HL-60 (cell line): ENCODE measurements around the gene CCDC187.

Source experiments
- DNase-seq, 2 experiments: peaks; one replicate each; pipeline ENCODE4 v3.0.0-alpha.2; 2010 to 2020; ENCODE audit warnings: low read depth in 1 of 2, low spot score in 1 of 2
- H3K27ac ChIP-seq: fragments of 250-450 bp; sonication (Bioruptor Pico); replicated peaks from 2 replicates; pipeline ENCODE4 v1.5.1; 2020; ENCODE audit warnings: mild to moderate bottlenecking, moderate library complexity
- H3K27me3 ChIP-seq: fragments of 250-450 bp; sonication (Bioruptor Pico); 2 replicates; pipeline ENCODE4 v1.5.1; 2021; ENCODE audit warnings: mild to moderate bottlenecking, moderate library complexity; ENCODE audit not compliant: insufficient read depth, poor library complexity, severe bottlenecking
- H3K4me3 ChIP-seq: replicated peaks from 2 replicates; pipeline ENCODE4 v1.5.1; 2011; ENCODE audit warnings: mild to moderate bottlenecking, control low read depth, low read length; ENCODE audit not compliant: insufficient read depth
- GABPA ChIP-seq: IDR thresholded peaks from 2 replicates; pipeline ENCODE4 v1.6.1; 2012; ENCODE audit warnings: low read depth
- POLR2AphosphoS5 ChIP-seq: IDR thresholded peaks from 2 replicates; pipeline ENCODE4 v1.6.1; 2012; ENCODE audit warnings: low read depth
- SPI1 ChIP-seq: IDR thresholded peaks from 2 replicates; pipeline ENCODE4 v1.6.1; 2012; ENCODE audit warnings: low read depth, mild to moderate bottlenecking, borderline replicate concordance
- TF ChIP-seq, protein P1 (sequence below): IDR thresholded peaks from one replicate; pipeline ENCODE4 v1.5.1; 2011; ENCODE audit warnings: low read length, control low read depth, inconsistent platforms; ENCODE audit not compliant: insufficient read depth
- TF ChIP-seq, protein P2 (sequence below): IDR thresholded peaks from 2 replicates; pipeline ENCODE4 v1.6.1; 2012; ENCODE audit warnings: low read depth; ENCODE audit not compliant: insufficient replicate concordance

CCDC187 gene

DNA sequence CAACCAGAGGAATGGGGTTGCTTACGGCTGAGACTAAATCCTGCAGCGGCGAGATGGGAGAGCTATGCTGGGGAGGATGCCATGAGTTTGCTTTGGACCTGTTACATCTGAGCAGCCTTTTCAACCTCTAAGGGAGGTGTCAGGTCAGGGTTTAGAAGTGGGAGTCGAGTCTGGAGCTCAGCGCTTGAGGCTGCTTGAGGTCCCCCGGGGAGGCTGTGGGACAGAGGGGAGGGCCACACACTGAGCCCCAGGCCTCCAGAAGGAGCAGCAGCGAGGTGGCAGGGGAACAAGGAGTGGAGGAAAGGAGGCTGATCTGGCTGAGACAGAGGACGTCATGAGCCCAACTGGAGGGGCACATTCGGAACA lies 56.4 kb downstream of the CCDC187 start:
- no peak overlapping the region for H3K4me3 ChIP-seq
- TF ChIP-seq, protein P1, sequence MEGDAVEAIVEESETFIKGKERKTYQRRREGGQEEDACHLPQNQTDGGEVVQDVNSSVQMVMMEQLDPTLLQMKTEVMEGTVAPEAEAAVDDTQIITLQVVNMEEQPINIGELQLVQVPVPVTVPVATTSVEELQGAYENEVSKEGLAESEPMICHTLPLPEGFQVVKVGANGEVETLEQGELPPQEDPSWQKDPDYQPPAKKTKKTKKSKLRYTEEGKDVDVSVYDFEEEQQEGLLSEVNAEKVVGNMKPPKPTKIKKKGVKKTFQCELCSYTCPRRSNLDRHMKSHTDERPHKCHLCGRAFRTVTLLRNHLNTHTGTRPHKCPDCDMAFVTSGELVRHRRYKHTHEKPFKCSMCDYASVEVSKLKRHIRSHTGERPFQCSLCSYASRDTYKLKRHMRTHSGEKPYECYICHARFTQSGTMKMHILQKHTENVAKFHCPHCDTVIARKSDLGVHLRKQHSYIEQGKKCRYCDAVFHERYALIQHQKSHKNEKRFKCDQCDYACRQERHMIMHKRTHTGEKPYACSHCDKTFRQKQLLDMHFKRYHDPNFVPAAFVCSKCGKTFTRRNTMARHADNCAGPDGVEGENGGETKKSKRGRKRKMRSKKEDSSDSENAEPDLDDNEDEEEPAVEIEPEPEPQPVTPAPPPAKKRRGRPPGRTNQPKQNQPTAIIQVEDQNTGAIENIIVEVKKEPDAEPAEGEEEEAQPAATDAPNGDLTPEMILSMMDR, result no peak
- TF ChIP-seq SPI1 (no peak), GABPA (no peak), POLR2AphosphoS5 (no peak)
- TF ChIP-seq, protein P2, sequence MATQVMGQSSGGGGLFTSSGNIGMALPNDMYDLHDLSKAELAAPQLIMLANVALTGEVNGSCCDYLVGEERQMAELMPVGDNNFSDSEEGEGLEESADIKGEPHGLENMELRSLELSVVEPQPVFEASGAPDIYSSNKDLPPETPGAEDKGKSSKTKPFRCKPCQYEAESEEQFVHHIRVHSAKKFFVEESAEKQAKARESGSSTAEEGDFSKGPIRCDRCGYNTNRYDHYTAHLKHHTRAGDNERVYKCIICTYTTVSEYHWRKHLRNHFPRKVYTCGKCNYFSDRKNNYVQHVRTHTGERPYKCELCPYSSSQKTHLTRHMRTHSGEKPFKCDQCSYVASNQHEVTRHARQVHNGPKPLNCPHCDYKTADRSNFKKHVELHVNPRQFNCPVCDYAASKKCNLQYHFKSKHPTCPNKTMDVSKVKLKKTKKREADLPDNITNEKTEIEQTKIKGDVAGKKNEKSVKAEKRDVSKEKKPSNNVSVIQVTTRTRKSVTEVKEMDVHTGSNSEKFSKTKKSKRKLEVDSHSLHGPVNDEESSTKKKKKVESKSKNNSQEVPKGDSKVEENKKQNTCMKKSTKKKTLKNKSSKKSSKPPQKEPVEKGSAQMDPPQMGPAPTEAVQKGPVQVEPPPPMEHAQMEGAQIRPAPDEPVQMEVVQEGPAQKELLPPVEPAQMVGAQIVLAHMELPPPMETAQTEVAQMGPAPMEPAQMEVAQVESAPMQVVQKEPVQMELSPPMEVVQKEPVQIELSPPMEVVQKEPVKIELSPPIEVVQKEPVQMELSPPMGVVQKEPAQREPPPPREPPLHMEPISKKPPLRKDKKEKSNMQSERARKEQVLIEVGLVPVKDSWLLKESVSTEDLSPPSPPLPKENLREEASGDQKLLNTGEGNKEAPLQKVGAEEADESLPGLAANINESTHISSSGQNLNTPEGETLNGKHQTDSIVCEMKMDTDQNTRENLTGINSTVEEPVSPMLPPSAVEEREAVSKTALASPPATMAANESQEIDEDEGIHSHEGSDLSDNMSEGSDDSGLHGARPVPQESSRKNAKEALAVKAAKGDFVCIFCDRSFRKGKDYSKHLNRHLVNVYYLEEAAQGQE, result no peak
- no peaks in the 10 kb centered on the region for H3K27me3 ChIP-seq

DNA sequence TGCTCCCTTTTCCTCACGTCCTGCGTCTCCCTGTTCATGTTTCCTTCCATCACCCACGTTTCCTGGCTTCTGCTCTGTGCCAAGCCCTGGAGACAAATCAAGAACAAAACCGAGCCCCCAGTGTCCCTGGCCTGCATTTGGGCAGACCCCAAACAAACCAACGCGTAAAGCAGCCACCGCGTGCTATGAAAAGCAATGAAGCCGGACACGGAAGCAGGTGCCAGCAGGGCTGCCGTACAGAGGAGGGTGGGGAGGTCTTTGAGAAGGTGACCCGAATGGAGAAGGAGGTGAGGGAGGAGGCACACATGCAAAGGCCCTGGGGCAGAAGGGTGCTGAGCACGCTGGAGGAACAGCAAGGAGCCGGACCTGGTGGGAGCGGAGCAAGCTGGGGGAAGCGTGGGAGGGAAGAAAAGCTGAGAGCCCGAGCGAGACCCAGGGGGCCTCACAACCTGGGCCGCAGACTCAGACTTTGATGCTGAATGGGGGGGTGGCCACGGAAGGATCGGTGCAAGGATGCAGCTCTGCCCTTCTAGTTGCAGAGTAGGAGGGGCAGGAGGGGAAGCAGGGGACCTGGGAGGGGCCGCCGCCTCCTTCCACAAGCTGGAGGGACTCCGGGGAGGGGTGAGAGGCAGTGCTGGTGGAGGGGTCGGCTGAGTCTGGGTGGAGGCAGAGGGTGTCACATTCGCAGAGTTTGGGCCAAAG lies 56.9 kb downstream of the CCDC187 start:
- TF ChIP-seq SPI1 (no peak), POLR2AphosphoS5 (no peak), GABPA (no peak)
- TF ChIP-seq, protein P2, result no peak
- H3K27me3 ChIP-seq, result no peaks in the 10 kb centered on the region
- H3K27ac ChIP-seq, result no peak overlapping the region
- H3K4me3 ChIP-seq, result no peak overlapping the region
- no peak for DNase-seq

More for the DNA sequence above, 56.4 kb downstream of the CCDC187 start:
- no peak overlapping the region for H3K27ac ChIP-seq
- no peak for DNase-seq

DNA sequence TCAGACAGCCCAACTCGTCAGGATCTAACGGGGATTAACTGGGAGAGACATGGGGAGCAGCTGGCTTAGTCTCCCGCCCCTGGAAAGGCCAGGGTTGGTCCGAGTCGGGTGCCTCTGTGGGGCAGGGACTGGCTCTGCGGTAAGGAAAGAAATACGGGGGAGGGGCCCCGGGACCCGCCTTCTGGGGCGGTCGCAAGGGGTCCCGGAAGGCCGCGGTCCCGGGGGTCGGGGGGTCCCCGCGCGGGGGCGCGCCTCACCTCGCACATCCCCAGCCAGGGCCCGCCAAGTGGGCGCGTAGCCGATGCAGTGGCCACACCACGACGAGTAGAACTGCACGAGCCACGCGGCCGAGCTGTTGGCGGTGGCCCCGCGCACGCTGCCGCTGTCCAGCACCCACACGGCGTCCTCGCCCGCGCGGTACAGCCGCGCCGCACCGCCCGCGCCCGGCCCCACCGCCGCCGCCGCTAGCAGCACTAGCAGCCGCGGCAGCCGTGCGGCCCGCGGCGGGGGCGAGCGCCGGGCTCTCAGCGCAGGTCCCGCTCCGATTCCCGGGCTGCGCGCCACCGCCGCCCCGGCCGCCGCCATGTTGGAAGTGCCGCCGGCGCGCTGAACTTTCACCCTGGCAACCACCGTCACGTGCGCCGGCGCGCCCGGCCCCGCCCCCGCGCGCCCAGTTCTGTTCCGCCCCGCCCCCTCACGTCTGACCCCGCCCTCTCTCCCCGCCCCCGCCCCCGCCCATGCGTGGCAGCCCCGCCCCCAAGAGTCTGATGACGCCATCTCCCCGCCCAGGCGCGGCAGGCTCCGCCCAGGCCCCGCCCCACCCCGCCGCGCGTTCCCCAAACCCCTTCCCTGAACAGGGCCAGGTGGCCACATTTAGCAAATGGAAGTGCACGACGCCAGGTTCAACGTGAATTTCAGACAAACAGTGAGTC lies 58.4 kb downstream of the CCDC187 start, which contains the start of gene QSOX2:
TSS of gene QSOX2 (minus strand) at position 594 of the 932 bp plus-strand sequence. CDS start at position 585, 9 bp downstream.
- peak within 1 kb of the TSS; percentile 82 for H3K4me3 ChIP-seq
- no peaks in the 10 kb centered on the region for H3K27me3 ChIP-seq
- DNase-seq, result peak; percentile 55 to 67
- no peak for TF ChIP-seq SPI1
- TF ChIP-seq GABPA, result no peak
- TF ChIP-seq, protein P1, result no peak
- 0 out of 2 replicates have a peak, but pooled peaks have one; percentile 24 for TF ChIP-seq POLR2AphosphoS5
- TF ChIP-seq, protein P2, result peak; percentile 92
- H3K27ac ChIP-seq, result peak within 1 kb of the TSS; percentile 69
